Measurements from ENCODE around the gene DOK6. TPM values are rescaled to one million over a fixed set of nuclear protein-coding genes. Genes with fewer than 3 reads are reported as not detected.

Gene DOK6
- total and polyA plus RNA-seq, 9 of the 15 experiments (the other 6 are each of a cell fraction or from before 2014, with no cell fraction given): not detected

GRCh38 chr18:69780851-69781250 lies 380.2 kb downstream of the DOK6 start:
- ATAC-seq (no peak), DNase-seq (ENCODE audit: extremely low read depth in 1 of 4, low spot score in 3 of 4) (no peak), FAIRE-seq (no peak)
- Histone ChIP-seq H3K79me2 (ENCODE audit: control insufficient read depth, insufficient read depth, low read length) (no peaks in the 10 kb centered on the region), H3K4me1 (replicated peaks in 1 of 2; ENCODE audit: control insufficient read depth in 2 of 2, insufficient read depth in 2 of 2, low read length in 2 of 2) (no peaks in the 10 kb centered on the region), H3K9me3 (replicated peaks; ENCODE audit: control insufficient read depth, insufficient read depth, low read depth, low read length) (no peaks in the 10 kb centered on the region; the same call in 1 of the 2 replicates), H3K27me3 (ENCODE audit: control insufficient read depth in 2 of 2, insufficient read depth in 2 of 2, low read length in 2 of 2) (no peaks in the 10 kb centered on the region), H4K20me1 (replicated peaks; ENCODE audit: control insufficient read depth, insufficient read depth, low read length) (no peaks in the 10 kb centered on the region), H3K27ac (ENCODE audit: extremely low read depth, low read depth, low read length) (no peak overlapping the region), H3K9ac (ENCODE audit: insufficient read depth in 1 of 2, low read depth in 2 of 2, low read length in 2 of 2) (no peak overlapping the region), H2AFZ (ENCODE audit: low read depth, low read length) (no peak overlapping the region), H3K36me3 (ENCODE audit: control insufficient read depth, insufficient read depth, low read length) (no peaks in the 10 kb centered on the region), H3K4me2 (ENCODE audit: insufficient read depth, low read length) (no peak overlapping the region), H3K4me3 (no peak overlapping the region), H3K9me1 (ENCODE audit: control insufficient read depth, insufficient read depth, low read length) (no peaks in the 10 kb centered on the region)
- CTCF ChIA-PET (ENCODE audit: low intra/inter-chr PET ratio): no interaction called here
- WGBS (ENCODE audit: insufficient coverage, low coverage, missing lambda C conversion rate): 23% methylated on average over 3 of the region's 3 CpGs
- intact Hi-C loops (cut with micrococcal nuclease) (no loop called here), in situ Hi-C loops (cut with MboI) (no loop called here)
- TF ChIP-seq ZNF354B (CRISPR knock-in tag; IDR thresholded peaks at IDR 0.05): no peak
- POLR2A ChIA-PET: interaction anchor here (0.8 kb wide), 1 partner anchor 11 kb away, joined by 3 read pairs; no protein-coding TSS in a partner anchor
- BruUV-seq (replicated peaks): no TSS peak

DNA sequence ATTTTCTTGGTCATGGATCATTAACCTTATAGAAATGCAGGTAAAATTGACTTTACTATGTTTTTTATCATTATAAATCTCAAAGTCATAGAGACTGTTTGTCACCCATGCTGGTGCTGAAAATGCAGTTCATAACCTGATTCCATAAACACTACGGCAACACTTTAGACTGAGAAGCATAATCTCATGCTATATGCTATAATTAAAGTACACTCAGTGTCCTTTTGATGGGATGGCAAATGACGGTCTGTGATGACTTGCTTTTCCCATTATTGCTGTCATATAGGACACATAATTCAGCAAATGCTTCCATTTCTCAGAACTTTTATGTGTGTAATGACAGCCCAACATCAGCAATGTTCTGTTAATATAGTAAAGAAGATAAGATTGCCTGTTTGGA lies 384.1 kb downstream of the DOK6 start:
- no peaks in the 10 kb centered on the region for H3K27me3 ChIP-seq (ENCODE audit: control insufficient read depth in 2 of 2, insufficient read depth in 2 of 2, low read length in 2 of 2)
- no peak overlapping the region for H3K9ac ChIP-seq (ENCODE audit: insufficient read depth in 1 of 2, low read depth in 2 of 2, low read length in 2 of 2)
- no peaks in the 10 kb centered on the region for H3K36me3 ChIP-seq (ENCODE audit: control insufficient read depth, insufficient read depth, low read length)
- no peak for DNase-seq (ENCODE audit: extremely low read depth in 1 of 4, low spot score in 3 of 4)
- H3K27ac ChIP-seq (ENCODE audit: extremely low read depth, low read depth, low read length): no peak overlapping the region
- POLR2A ChIA-PET: no interaction called here
- intact Hi-C loops (cut with micrococcal nuclease): no loop called here
- no peak for TF ChIP-seq OTX1 (CRISPR knock-in tag; IDR thresholded peaks at IDR 0.05)
- TF ChIP-seq ZBTB7A (IDR thresholded peaks at IDR 0.05; ENCODE audit: borderline replicate concordance, control insufficient read depth, low read depth, low read length): no peak
- TF ChIP-seq, protein P1, sequence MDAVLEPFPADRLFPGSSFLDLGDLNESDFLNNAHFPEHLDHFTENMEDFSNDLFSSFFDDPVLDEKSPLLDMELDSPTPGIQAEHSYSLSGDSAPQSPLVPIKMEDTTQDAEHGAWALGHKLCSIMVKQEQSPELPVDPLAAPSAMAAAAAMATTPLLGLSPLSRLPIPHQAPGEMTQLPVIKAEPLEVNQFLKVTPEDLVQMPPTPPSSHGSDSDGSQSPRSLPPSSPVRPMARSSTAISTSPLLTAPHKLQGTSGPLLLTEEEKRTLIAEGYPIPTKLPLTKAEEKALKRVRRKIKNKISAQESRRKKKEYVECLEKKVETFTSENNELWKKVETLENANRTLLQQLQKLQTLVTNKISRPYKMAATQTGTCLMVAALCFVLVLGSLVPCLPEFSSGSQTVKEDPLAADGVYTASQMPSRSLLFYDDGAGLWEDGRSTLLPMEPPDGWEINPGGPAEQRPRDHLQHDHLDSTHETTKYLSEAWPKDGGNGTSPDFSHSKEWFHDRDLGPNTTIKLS (IDR thresholded peaks at IDR 0.05; ENCODE audit: borderline replicate concordance, low read depth): no peak
- TF ChIP-seq SMARCB1 (IDR thresholded peaks at IDR 0.05; ENCODE audit: insufficient read length, low read depth): no peak
- no peak for TF ChIP-seq SMAD4 (CRISPR knock-in tag; conservative IDR thresholded peaks at IDR 0.05)
- TF ChIP-seq ETS2 (tag; IDR thresholded peaks at IDR 0.05; ENCODE audit: borderline replicate concordance, poor library complexity, severe bottlenecking): no peak
- no peak for TF ChIP-seq MCM3 (IDR thresholded peaks at IDR 0.05)
- no peak for TF ChIP-seq BMI1 (IDR thresholded peaks at IDR 0.05; ENCODE audit: low read length)
- no peak for FAIRE-seq
- H3K9me1 ChIP-seq (ENCODE audit: control insufficient read depth, insufficient read depth, low read length): no peaks in the 10 kb centered on the region
- H3K79me2 ChIP-seq (ENCODE audit: control insufficient read depth, insufficient read depth, low read length): no peaks in the 10 kb centered on the region
- H3K9me3 ChIP-seq (replicated peaks; ENCODE audit: control insufficient read depth, insufficient read depth, low read depth, low read length): no peaks in the 10 kb centered on the region; the same call in 1 of the 2 replicates
- 30% methylated on average over 2 of the region's 2 CpGs for WGBS (ENCODE audit: insufficient coverage, low coverage, missing lambda C conversion rate)
- no peak overlapping the region for H3K4me2 ChIP-seq (ENCODE audit: insufficient read depth, low read length)
- no peak for ATAC-seq
- no peak overlapping the region for H3K4me3 ChIP-seq
- no peaks in the 10 kb centered on the region for H3K4me1 ChIP-seq (replicated peaks in 1 of 2; ENCODE audit: control insufficient read depth in 2 of 2, insufficient read depth in 2 of 2, low read length in 2 of 2)
- CTCF ChIA-PET (ENCODE audit: low intra/inter-chr PET ratio): no interaction called here
- in situ Hi-C loops (cut with MboI): no loop called here
- BruUV-seq (replicated peaks): no TSS peak
- H4K20me1 ChIP-seq (replicated peaks; ENCODE audit: control insufficient read depth, insufficient read depth, low read length): no peaks in the 10 kb centered on the region
- no peak overlapping the region for H2AFZ ChIP-seq (ENCODE audit: low read depth, low read length)
